Thyroid gland (tissue), 4 donors: ENCODE results near the gene TXNRD3. TPM values are rescaled to one million over a fixed set of nuclear protein-coding genes. Genes with fewer than 3 reads are reported as not detected.

Experiments
- DNase-seq, 2 donors: peaks; one replicate each; pipeline ENCODE4 v3.0.0-alpha.2; 2019
- H3K27ac ChIP-seq, 3 donors: fragments of 200-600 bp; sonication (generic); 1 replicate in 2 of 3; 2 replicates in 1 of 3; pipeline ENCODE4 v1.5.1; 2016 to 2019; ENCODE audit warnings: mild to moderate bottlenecking in 1 of 3, moderate library complexity in 1 of 3
- H3K27me3 ChIP-seq: fragments of 200-600 bp; sonication (generic); one replicate; pipeline ENCODE4 v1.5.1; 2019
- H3K36me3 ChIP-seq, 2 donors: fragments of 200-600 bp; sonication (generic); one replicate each; pipeline ENCODE4 v1.5.1; 2016 to 2019
- H3K4me1 ChIP-seq, 2 donors: fragments of 200-600 bp; sonication (generic); one replicate each; pipeline ENCODE4 v1.5.1; 2017 to 2019
- H3K4me3 ChIP-seq, 3 donors: fragments of 200-600 bp; sonication (generic); replicated peaks in 1 of 3; 1 replicate in 2 of 3; 2 replicates in 1 of 3; pipeline ENCODE4 v1.5.1; 2016; ENCODE audit warnings: mild to moderate bottlenecking in 1 of 3
- H3K9me3 ChIP-seq: fragments of 200-600 bp; sonication (generic); one replicate; pipeline ENCODE4 v1.5.1; 2017
- POLR2A ChIP-seq, 2 donors: fragments of 450-650 bp; IDR thresholded peaks; one replicate each; pipeline ENCODE4 v1.6.1; 2017; ENCODE audit warnings: antibody characterized with exemption in 2 of 2, mild to moderate bottlenecking in 2 of 2, moderate library complexity in 1 of 2
- WGBS, 2 donors: methylation state at CpG; one replicate each; pipeline ENCODE4 v1.1.5; 2017; 5-methylcytosine and 5-hydroxymethylcytosine counted together
- intact Hi-C: fragments of 100-400 bp; cut with DNase I; formaldehyde crosslinking; loops from one replicate; pipeline ENCODE4 v1.15.1; 2023
- total RNA-seq, 4 donors: library from RNA; depleted of rRNA; stranded (reverse); fragments of >200 nt; gene quantifications; one replicate each; pipeline ENCODE4 v1.2.3, GENCODE V29; 2016
- TF ChIP-seq, protein P1 (sequence below), 6 experiments: fragments of 200-600 bp in 3 of 6; fragments of 450-650 bp in 3 of 6; sonication (generic) in 3 of 6; IDR thresholded peaks; one replicate each; pipeline ENCODE4 v1.5.1; 2016 to 2019; ENCODE audit warnings: antibody characterized with exemption in 6 of 6, mild to moderate bottlenecking in 2 of 6, inconsistent platforms in 1 of 6, moderate library complexity in 1 of 6

TXNRD3 gene
- total RNA-seq, 4 donors from 2014 or later = 14.4 to 21.3 (median 17.7) TPM

DNA sequence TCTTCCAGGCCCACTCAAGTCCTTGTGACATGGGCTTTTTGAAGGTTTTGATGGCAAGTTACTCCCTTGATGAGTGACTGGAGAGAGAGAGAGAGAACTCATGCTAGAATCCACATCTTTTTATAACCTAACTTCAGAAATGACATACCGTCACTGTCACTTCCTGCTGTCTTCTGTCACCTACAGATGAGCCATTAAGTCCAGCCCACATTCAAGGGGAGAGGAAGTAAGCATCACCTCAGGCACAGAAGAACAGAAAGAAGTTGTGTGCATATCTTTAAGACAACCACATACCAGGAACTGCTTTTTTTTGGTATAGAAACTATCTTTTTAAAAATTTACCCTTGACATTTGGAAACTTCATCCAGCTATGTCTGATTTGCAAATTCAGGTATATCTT is 16.6 kb upstream of the TXNRD3 start:
- 74 to 90% methylated on average over 1 of the region's 1 CpG for WGBS, 2 donors
- no peak for DNase-seq
- Histone ChIP-seq H3K27me3 (no peaks in the 10 kb centered on the region), H3K4me3 (no peak overlapping the region), H3K4me1 (no peaks in the 10 kb centered on the region), H3K9me3 (no peaks in the 10 kb centered on the region), H3K36me3 (no peaks in the 10 kb centered on the region), H3K27ac (no peak overlapping the region)
- TF ChIP-seq, protein P1, sequence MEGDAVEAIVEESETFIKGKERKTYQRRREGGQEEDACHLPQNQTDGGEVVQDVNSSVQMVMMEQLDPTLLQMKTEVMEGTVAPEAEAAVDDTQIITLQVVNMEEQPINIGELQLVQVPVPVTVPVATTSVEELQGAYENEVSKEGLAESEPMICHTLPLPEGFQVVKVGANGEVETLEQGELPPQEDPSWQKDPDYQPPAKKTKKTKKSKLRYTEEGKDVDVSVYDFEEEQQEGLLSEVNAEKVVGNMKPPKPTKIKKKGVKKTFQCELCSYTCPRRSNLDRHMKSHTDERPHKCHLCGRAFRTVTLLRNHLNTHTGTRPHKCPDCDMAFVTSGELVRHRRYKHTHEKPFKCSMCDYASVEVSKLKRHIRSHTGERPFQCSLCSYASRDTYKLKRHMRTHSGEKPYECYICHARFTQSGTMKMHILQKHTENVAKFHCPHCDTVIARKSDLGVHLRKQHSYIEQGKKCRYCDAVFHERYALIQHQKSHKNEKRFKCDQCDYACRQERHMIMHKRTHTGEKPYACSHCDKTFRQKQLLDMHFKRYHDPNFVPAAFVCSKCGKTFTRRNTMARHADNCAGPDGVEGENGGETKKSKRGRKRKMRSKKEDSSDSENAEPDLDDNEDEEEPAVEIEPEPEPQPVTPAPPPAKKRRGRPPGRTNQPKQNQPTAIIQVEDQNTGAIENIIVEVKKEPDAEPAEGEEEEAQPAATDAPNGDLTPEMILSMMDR (IDR thresholded peaks at IDR 0.05) = no peak
- TF ChIP-seq POLR2A (IDR thresholded peaks at IDR 0.05) = no peak
- intact Hi-C loops = no loop called here

DNA sequence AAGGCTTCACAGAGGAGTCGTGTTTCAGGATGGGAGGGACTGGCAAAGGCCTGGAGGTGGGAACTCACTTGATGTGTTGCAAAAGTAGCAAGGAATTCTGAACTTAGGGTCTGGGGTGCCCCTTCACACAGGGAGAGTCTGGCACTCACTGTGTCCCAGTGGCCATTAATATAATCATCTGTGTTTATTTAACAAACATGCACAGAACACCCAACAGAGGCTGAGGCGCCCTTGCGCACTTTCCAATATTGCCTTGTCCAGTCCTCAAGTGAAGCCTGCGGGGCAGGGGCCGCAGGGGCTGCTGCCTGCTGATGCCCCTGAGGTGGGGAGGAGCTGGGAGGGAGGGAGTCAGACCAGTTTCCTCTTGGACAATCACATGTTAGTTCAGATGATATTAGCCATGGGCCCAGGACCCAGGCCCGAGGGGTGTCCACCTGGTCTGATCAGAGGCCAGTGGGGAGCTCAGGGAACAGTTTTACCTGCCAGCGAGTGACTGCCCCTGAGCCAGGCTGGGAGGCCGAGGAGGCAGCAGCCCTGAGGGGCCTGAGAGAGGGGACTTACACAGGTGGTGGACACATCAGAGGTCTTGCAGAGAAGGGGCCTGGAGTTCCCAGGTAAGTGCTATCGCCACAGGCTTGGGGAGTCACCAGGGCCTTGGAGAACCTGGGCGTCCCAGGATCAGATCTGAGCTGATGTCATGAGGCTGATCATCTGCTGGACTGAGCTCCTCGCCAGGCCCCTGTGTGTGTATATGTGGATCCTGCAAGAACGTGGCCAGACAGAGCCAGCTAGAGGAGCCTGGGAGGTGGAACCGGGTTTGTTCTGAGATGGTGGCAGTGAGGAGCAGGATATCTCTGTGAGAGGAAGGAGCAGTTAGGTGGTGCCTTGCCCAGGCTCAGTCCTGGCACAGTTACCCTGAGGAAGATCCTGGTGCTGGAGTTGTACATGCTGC is 13.8 kb upstream of the TXNRD3 start:
- WGBS, 2 donors = 90 to 91% methylated on average over 11 of the region's 13 CpGs
- no peak for DNase-seq
- H3K4me3 ChIP-seq = no peak overlapping the region
- no peaks in the 10 kb centered on the region for H3K4me1 ChIP-seq
- no peak overlapping the region for H3K27ac ChIP-seq
- H3K27me3 ChIP-seq = no peaks in the 10 kb centered on the region
- intact Hi-C loops = no loop called here
- no peak for TF ChIP-seq POLR2A (IDR thresholded peaks at IDR 0.05)
- TF ChIP-seq, protein P1 (IDR thresholded peaks at IDR 0.05) = no peak
- no peaks in the 10 kb centered on the region for H3K36me3 ChIP-seq
- H3K9me3 ChIP-seq = no peaks in the 10 kb centered on the region

DNA sequence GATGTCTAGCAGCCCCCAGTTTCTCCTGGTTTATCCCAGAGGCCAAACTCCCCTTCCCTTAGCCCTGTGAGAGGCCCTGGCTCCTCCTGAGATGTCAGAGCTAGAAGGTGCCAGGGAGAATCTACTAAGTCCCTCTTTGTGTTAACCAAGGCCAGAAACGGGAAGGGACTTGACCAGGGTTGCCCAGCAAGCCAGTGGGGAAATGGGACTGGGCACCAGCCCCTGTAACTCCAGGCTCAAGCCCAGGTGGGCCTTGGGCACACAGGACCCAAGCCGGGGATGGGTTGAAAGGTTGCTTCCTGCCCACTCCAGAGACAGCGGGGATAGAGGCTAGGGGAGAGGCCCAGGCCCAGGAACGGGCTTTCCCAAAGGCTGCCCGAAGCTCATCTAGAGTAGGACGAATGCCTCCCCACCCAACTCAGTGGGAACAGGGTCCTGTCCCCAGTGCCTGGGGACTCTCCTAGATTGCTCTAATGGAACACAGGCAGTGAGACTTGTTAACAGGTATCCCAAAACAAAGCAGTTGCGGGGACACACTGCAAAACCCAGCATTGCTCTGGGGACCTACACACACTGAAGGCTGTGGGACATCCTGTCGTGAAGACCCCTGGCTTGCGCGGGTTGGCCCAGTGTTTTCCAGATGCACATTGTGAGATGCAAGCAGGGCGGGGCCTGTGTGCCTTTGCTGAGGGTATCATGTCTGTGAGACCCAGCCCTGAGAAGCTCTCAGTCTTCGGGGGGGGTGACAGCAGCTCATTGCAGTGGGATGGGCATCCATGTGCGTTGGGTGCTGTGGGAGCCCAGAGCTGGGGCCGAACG is 12.9 kb upstream of the TXNRD3 start:
- Histone ChIP-seq H3K27ac (no peak overlapping the region), H3K27me3 (no peaks in the 10 kb centered on the region), H3K4me3 (no peak overlapping the region), H3K9me3 (no peaks in the 10 kb centered on the region), H3K4me1 (no peaks in the 10 kb centered on the region), H3K36me3 (no peaks in the 10 kb centered on the region)
- TF ChIP-seq, protein P1 (IDR thresholded peaks at IDR 0.05) = no peak
- TF ChIP-seq POLR2A (IDR thresholded peaks at IDR 0.05) = no peak
- no peak for DNase-seq
- WGBS, 2 donors = 88 to 91% methylated on average over 13 to 14 of the region's 15 CpGs
- intact Hi-C loops = no loop called here

DNA sequence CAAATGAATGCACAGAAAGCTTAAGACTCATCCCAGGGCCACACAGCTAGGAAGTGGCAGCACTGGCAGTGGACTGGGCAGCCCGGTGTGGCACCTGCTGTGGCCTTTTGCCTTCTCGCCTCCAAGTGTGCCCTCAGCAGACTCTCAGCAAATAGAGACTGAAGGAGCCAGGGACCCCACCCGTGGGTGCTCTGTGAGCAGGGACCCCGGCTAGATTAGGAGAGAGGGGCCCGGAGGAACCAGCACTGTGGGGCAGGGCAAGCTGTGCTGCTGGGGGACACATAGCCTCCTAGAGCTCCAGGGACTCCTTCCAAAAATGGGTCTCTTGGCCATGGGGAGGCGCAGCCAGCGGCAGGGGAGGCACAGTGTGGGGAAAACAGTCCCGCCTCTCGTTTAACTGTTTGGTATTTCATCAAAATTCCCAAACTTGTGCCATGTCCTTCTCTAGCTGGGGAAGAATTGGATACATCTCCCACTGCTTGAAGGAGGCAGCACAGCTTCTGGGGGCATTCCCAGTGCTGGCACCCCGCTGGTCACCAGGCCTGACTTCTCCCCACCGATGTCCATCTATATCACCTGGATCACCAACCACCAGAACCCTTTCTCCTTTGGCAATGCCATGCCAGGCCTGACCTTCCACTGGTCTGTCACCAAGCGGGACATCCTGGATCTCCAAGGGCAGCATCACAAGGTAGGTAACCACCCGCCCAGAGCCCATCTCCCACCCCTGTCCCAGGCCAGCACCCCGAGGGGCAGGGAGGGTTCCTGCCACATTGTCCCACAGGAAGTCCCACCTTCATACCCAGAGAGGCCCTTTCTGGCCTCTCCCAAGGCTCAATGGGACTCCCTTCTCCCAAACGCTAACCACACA is 12.0 kb upstream of the TXNRD3 start:
- Histone ChIP-seq H3K9me3 (no peaks in the 10 kb centered on the region), H3K4me1 (no peaks in the 10 kb centered on the region), H3K27ac (no peak overlapping the region), H3K27me3 (no peaks in the 10 kb centered on the region), H3K36me3 (no peaks in the 10 kb centered on the region), H3K4me3 (no peak overlapping the region)
- TF ChIP-seq, protein P1 (IDR thresholded peaks at IDR 0.05) = no peak
- no peak for TF ChIP-seq POLR2A (IDR thresholded peaks at IDR 0.05)
- intact Hi-C loops = no loop called here
- DNase-seq = no peak
- 91 to 94% methylated on average over 11 to 15 of the region's 15 CpGs for WGBS, 2 donors
